ENCODE measurements around the gene CCDC57.
"Not testable (repeated sequence)": the region's sequence is repeated elsewhere in the genome, so short reads cannot be mapped to it uniquely, and the experiment has no call there.

CCDC57 gene

DNA sequence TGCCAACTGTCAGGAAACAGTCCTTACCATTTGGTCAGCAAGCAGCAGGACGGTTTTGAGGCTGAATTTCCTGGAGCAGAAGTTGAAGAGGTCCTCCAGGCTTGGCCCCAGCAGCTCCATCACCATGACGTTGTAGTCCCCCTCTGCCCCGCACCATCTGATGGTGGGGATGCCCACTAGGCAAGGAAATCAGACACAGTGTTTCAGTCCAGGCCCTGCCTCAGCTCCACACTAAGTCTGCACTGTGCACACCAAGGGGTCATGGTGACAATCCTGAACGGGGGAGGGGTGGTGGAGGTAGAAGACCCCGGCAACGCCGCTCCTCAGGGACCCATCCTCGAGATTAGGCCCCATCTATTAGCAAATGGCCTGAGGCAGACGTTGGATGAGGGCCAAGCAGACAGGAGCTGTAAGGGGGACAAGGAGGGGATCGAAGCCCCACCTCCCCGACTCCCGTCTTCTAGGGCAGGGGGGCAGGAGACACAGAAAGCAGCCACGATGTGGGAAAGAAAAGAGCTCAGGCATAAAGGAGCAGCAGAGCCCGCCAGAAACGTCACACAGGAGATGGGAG is 42.8 kb upstream of the CCDC57 start:
- H3K4me3 ChIP-seq (ENCODE audit: low read depth, low read length), result no peak overlapping the region
- TF ChIP-seq CTCF (IDR thresholded peaks at IDR 0.05; ENCODE audit: borderline replicate concordance, insufficient read depth, low read depth, low read length), result no peak

- not testable (repeated sequence) for H3K4me3 ChIP-seq (ENCODE audit: low read depth, low read length)
Measured at GRCh38 chr17:82254746-82255145, 42.1 kb upstream of the CCDC57 start.

- H3K4me3 ChIP-seq (ENCODE audit: low read depth, low read length), result not testable (repeated sequence)
Measured at GRCh38 chr17:82254096-82254495, 41.5 kb upstream of the CCDC57 start.

- H3K4me3 ChIP-seq (ENCODE audit: low read depth, low read length), result no peak overlapping the region
- TF ChIP-seq CTCF (IDR thresholded peaks at IDR 0.05; ENCODE audit: borderline replicate concordance, insufficient read depth, low read depth, low read length), result no peak
Measured at GRCh38 chr17:82253179-82253544, 40.5 kb upstream of the CCDC57 start.

DNA sequence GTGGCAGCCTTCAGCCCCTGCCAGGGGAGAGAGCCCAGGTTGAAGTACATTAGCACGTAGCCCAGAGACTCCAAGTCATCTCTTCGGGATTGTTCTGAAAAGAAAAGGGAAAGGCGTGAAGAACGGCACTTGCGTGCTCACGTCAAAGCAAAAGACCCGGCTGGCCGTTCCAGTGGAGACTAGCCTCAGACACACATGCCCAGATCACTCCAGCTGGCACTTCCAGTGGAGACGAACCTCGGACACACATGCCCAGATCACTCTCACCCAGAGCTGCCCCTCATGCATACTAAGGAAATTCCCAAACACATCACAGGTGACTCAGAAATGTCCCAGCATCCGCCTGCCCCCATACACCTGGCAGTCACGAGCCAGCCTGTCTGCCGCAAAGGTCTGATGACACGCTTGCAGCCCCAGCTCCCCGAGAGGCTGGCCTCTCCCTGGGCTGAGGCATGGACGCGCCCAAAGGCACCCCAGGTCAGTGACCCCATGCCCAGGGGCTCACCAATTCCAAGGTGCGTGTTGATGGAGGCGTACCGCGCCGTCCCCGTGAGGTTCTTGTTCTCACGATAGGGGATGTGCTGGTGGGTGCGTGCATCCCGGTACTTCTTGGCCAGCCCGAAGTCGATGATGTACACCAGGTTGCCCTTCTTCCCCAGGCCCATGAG is 40.0 kb upstream of the CCDC57 start:
- H3K4me3 ChIP-seq (ENCODE audit: low read depth, low read length), result no peak overlapping the region
- no peak for TF ChIP-seq CTCF (IDR thresholded peaks at IDR 0.05; ENCODE audit: borderline replicate concordance, insufficient read depth, low read depth, low read length)

GRCh38 chr17:82250868-82251500 is 38.3 kb upstream of the CCDC57 start:
- TF ChIP-seq CTCF (IDR thresholded peaks at IDR 0.05; ENCODE audit: borderline replicate concordance, insufficient read depth, low read depth, low read length), result no peak
- H3K4me3 ChIP-seq (ENCODE audit: low read depth, low read length), result no peak overlapping the region

GRCh38 chr17:82249896-82250581 is 37.4 kb upstream of the CCDC57 start:
- no peak overlapping the region for H3K4me3 ChIP-seq (ENCODE audit: low read depth, low read length)
- TF ChIP-seq CTCF (IDR thresholded peaks at IDR 0.05; ENCODE audit: borderline replicate concordance, insufficient read depth, low read depth, low read length), result no peak

Data from GM12875 (cell line).